ENCODE results near the gene PLPPR5.

PLPPR5 gene

DNA sequence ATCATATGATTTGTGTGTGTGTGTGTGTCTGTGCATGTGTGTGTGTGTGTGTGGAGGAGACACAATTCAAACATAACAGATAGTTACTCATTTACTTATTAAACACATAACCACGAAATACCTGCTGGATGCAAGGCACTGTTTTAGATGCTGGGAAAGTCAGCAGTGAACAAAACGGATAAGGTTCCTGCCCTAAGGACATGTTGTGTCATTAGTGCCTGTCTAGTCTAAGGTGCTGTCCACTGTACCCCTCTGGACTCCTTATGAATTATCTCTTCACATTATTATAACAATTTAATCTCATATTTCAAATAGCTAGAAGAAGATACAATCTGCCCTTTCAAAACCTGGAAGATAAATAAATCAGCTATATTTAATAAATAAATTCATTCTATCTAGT is 162.4 kb downstream of the PLPPR5 start:
- no peak for DNase-seq (ENCODE audit: low read depth)
